KG1 (cell line): Measurements from ENCODE around the gene MGAT5B.
"Not testable (repeated sequence)": the region's sequence is repeated elsewhere in the genome, so short reads cannot be mapped to it uniquely, and the experiment has no call there.

Source experiments
- DNase-seq: peaks from one replicate; lab custom pipeline; 2025; lab: John Stamatoyannopoulos, UW

Gene MGAT5B, protein sequence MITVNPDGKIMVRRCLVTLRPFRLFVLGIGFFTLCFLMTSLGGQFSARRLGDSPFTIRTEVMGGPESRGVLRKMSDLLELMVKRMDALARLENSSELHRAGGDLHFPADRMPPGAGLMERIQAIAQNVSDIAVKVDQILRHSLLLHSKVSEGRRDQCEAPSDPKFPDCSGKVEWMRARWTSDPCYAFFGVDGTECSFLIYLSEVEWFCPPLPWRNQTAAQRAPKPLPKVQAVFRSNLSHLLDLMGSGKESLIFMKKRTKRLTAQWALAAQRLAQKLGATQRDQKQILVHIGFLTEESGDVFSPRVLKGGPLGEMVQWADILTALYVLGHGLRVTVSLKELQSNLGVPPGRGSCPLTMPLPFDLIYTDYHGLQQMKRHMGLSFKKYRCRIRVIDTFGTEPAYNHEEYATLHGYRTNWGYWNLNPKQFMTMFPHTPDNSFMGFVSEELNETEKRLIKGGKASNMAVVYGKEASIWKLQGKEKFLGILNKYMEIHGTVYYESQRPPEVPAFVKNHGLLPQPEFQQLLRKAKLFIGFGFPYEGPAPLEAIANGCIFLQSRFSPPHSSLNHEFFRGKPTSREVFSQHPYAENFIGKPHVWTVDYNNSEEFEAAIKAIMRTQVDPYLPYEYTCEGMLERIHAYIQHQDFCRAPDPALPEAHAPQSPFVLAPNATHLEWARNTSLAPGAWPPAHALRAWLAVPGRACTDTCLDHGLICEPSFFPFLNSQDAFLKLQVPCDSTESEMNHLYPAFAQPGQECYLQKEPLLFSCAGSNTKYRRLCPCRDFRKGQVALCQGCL

DNA sequence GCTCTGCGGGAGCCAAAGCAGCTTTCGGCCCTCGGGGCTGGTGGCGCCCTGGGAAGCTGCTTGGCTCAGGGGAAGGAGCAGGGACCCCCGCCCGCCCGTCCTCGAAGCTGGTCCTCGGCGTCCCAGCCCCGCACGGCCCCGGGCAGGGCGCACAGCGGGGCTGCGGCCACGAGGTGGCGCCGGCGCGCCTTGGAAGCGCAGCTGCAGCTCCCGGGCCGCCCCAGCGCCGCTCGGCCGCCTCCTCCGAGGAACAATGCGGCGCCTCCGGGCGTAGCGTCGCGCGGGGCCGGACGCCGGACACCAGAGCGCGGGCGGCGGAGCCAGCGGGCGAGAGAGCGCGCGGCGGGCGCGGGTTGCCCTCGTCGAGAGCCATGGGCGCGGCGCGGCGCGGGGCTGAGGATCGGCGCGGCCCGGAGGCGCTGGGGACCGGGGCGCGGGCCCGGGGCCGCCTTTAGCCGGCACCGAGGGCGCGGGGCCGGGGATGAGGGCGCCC, at the start of gene MGAT5B:
MGAT5B (plus strand) TSS at position 229 of the 493 bp plus-strand sequence. CDS start 626 bp downstream, outside the sequence.
- peak; percentile 29 for DNase-seq

DNA sequence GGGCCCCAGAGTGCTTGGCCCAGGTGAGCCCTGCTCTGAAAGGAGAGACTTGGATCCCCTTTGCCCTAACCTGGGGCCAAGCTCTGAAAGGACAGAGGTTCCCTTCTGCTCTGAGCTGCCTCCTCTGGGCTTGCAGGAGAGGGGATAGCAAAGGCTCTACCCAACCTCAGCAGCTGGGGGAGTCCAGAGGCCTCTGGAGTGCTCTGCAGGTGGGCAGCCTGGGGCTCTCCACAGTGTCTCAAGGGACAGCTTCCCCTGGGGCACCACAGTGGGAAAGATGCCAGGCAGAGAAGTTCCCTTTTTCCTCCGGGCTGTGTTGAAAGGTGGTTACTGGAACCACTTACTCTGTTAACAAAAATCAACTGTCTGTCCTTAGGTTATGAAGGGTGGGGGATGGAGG, 48.2 kb upstream of the MGAT5B start:
- DNase-seq, result no peak

DNA sequence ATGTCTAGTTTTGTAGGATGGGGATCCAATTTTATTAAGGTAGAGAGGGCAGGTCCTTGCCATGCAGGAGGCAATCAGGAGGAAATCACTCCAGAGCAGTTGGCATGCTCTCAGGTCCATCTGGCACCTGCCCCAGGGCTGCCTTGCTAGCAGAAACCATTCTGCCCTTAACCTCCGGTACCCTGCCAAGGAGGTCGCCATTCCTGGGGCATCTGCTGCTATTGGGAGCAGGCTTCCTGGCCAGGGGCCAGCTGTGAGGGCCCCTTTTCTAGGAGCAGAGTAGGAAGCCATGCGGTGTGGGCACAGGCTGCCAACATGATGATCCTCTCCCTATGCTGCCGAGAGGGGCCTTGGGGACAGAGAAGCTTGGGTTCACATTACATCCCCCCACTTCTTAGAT, 47.6 kb upstream of the MGAT5B start:
- no peak for DNase-seq

DNA sequence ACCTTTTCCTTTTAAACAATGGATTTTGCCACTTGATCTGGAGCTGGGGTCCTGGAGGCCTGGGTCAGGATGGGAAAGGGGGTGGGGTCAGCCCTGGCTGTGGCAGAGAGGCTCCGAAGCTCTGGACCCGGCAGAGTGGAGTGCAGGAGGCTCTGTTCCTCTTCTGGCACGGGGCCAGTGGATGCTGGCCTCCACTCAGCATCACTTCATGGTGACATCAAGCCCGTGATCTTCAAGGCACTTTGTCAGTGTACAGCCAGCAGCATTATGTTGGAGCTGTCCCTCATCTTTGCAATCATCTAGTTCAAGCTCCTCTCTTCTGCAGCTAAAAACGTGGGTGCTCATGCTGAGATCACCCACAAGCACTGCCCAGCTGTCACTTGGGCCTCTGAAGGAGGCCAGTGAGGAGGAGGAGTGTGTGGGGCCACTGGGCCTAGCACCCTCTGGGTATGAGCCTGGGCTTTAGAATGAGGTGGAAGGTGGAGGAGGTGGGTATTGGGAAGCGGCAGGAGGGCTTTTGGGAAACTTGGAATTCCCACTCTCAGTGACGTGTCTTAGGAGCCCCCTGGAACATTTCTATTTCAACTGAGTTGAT, 45.9 kb upstream of the MGAT5B start:
- DNase-seq, result no peak

DNA sequence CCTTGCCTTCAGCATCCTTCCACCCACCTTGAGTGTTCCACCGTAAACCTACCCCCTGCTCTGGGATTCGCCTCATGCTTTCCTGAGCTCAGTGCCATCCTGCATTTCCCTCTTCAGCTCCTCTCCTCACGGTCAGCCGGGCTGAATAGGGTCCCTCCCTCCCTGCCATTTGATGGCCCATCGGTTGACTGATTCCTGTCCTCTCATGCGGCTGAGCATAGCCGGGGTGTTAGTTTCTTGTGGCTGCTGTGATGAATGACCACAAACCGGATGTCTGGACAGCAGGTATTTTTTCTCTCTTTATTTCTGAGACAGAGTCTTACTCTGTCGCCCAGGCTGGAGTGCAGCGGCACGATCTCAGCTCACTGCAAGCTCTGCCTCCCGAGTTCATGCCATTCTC, 44.1 kb upstream of the MGAT5B start:
- no peak for DNase-seq

DNA sequence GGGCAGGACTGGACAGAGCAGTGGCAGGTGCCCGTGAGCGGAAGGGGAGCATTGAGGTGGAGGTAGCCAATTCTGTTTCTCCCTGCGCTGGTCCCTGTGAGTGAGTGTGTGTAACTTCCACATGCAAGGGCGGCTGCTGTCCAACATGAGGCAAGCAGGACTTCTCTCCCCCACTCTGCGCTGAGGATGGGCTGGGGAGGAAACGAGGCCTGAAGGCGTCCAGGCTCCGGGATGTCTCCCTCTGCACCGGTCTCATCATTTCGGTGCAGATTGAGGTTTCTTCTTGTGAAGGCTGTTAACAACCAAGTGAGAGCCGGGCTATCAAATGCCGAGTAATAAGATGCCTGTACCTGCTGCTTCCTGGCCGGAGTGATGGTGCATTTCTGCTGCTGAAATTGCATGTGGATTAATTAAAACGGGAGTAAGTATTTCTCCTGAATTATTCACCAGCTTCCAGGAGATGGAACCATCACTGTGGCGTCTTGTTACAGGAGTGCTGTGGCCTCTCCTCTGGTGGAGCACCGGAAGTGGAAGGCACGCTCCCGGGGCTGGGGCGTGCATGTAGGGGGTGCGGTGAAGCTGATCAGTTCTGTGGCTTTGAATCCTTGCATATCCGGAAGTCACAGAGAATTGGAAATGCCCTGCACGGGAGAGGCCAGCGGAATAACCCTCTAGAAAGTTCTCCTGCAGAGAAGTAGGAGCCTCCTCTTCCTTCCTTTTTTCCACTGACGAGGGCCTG, 41.7 kb upstream of the MGAT5B start:
- DNase-seq, result no peak

DNA sequence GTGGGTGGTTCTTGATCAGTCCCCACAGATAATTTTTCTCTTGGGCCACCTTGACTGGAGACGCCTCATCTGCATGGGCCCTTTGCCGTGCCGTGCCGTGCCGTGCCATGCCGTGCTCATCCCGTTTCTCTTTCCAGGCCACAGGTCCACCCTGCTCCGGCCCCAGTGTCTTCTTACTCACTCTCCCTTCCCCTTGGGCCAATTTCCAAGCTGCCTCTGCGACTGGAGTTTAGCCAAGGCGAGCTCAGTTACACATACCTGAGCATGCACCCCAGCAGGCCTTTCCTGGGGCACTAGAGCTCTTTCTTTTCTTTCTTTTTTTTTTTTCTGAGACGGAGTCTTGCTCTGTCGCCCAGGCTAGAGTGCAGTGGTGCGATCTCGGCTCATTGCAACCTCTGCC, 40.5 kb upstream of the MGAT5B start:
- no peak for DNase-seq

DNA sequence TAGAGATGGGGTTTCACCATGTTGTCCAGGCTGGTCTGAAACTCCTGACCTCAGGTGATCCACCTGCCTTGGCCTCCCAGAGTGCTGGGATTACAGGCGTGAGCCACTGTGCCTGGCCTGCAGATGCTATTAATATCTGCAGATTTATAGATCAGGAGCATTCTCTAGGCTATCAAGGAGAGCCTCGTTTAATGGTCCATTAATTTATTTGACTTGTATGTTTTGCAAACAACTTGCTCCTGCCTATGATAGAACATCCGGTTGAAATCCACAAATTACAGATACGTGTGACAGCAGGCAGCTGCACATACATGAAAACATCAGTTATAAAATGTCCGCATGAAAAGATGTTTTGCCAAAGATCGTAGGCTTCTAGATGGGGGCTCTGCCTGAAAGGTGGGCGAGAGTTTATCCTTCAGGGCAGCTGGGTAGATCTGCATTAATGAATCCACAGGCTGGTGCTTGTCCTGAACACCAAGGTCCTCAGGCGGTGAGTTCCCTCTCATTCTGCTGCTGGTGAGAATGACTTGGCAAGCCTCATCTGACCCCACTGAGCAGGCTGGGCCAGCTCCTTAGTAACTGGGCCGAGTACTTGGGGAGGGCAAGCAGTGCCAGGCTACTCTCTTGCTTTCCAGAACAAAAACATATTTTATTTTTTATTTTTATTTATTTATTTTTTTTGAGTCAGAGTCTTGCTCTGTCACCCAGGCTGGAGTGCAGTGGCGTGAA, 37.1 kb upstream of the MGAT5B start:
- DNase-seq, result no peak

DNA sequence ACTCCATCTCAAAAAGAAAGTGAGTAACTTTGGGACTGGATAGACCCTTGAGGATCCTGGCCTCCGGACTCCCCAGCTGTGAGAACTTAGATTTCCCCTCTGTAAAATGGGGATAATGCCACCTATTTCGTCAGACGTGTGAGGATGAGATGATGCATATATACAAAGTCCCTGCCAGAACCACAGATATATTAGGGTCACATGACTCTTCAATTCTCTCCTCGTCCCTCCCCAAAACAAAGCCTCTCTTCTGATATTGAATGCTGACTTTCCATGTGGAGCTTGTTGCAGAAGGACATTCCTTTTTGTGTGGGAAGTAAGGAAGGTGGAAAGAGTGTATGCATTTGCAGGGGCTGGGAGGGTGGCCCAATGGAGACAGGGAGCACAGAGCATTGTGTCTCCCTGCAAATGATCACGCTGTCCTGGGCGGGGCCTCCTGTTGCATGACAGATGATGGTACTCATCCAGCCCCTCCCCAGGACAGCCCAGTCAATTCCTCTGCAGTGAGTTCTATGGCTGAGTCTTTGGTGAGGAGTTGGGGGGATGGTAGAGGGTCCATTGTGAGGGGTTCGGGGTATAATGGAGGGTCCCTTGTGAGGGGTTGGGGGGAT, 35.1 kb upstream of the MGAT5B start:
- DNase-seq, result no peak

DNA sequence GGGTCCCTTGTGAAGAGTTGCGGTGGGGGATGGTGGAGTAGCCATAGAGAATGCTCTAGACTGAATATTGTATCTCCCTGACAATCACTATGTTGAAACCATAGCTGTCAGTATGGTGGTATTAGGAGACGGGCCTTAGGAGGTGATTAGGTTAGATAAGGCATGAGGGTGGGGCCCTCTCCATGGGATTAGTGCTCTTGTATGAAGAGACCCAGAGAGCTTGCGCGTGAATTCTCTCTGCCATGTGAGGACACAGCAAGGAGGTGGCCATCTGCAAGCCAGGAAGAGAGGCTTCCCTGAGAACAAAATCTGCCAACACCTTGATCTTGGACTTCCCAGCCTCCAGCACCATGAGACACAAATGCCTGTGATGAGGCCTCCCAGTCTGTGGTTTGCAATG, 34.5 kb upstream of the MGAT5B start:
- DNase-seq, result no peak

DNA sequence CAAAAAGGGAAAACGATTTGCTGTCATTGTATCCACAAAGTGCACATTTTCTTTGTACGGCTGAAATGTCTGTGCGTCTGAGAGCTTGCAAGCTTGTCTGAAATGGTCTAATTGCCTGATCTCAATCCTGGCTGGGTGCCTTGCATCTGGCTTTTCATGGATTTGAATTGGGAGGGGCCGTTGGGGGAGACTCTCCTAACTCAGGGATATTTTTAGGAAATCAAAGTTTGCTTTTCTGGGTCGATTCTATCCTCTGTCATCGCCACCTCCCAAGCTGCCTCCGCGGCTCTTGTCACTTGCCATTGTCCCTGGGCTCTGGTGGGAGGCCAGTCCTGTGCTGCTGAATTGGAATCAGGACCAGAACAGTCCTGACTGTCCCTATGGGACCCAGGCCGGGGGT, 33.3 kb upstream of the MGAT5B start:
- DNase-seq, result no peak

DNA sequence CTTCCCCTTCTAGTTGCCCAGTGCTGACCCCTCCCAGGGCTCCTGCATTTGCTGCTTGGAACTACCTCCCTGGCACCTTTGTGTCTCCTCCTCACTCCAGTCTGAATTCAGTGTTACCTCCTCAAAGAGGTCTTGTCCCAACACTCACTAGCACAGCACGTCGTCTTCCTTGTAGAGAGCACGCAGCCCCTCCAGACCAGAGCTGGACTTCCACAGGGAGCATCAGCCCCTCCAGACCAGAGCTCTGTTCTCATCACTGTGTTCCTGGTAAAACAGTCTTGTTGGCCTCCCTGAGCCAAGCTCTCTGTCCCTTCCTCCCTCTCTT, 27.8 kb upstream of the MGAT5B start:
- no peak for DNase-seq

DNA sequence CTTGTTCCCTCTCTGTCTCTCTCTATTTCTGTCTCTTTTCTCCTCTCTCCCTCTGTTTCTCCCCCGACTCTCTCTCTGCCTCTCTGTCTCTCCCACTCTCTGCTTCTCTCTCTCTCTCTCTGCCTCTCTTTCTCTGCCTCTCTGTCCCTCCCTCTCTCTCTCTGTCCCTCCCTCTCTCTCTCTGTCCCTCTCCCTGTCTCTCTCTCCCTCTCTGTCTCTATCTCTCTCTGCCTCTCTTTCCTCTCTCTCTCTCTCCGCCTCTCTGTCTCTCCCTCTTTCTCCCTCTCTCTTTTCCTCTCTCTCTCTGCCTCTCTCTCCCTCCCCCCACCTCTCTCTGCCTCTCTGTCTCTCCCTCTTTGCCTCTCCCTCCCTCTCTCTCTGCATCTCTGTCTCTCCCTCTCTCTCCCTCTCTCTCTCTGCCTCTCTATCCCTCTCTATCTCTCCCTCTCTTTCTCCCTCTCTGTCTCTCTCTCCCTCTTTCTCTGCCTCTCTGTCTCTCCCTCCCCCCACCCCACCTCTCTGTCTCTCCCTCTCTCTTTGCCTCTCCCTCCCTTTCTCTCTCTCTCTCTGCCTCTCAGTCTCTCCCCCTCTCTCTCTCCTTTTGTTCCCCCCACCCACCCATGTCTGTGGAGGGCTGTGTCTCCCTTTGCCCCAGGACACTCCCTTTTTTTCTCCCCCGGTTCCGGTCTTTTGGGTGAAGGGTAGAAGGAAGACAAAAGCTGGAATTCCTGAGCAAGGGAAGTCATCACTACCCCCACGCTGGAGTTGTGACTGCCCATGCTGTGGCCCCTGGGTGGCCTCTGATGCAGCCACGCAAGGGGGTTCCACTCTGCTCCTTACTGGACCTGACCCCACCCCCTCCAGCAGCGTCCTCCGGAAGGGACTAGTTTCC, 27.1 kb upstream of the MGAT5B start:
- DNase-seq, result no peak

DNA sequence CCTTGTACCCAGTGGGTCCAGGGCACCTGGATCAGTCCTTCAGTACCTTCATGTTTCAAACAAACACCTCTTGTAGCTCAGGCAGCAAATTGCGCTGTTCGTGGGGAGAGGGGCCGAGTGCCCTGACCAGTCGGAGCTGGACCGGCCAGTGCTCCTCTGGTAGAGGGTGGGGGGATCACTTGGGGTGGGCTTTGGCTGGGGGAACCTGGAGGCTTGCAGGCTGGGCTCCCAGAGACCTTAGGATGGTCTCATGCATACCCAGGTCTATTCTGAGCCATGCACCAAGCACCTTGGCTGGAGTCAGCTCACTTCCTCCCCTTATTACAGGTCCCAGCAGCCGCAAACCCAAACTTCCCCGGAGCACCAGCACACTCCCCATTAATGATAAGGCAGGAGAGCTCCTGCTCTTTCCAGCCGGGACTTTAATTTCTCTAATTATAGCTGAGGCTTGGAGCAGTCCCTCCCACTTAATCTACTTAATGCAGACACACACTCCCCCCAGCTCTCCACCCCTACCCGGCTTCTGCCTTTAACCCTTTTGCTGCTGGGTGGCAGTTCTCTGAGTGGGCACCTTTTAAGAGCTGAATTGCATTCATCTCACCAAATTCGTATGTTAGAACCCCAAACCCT, 26.3 kb upstream of the MGAT5B start:
- DNase-seq, result no peak

DNA sequence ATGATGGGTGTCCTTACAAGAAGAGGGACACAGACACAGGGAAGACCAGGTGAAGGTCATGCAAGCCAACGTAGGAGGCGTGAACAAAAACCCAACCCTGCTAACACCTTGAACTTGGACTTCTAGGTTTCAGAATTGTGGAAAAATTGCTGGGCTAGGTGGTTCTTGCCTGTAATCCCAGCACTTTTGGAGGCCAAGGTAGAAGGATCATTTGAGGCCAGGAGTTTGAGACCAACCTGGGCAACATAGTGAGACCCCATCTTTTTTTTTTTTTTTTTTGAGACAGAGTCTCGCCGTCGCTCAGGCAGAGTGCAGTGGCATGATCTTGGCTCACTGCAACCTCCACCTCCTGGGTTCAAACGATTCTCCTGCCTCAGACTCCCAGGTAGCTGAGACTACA, 25.1 kb upstream of the MGAT5B start:
- DNase-seq, result not testable (repeated sequence)

DNA sequence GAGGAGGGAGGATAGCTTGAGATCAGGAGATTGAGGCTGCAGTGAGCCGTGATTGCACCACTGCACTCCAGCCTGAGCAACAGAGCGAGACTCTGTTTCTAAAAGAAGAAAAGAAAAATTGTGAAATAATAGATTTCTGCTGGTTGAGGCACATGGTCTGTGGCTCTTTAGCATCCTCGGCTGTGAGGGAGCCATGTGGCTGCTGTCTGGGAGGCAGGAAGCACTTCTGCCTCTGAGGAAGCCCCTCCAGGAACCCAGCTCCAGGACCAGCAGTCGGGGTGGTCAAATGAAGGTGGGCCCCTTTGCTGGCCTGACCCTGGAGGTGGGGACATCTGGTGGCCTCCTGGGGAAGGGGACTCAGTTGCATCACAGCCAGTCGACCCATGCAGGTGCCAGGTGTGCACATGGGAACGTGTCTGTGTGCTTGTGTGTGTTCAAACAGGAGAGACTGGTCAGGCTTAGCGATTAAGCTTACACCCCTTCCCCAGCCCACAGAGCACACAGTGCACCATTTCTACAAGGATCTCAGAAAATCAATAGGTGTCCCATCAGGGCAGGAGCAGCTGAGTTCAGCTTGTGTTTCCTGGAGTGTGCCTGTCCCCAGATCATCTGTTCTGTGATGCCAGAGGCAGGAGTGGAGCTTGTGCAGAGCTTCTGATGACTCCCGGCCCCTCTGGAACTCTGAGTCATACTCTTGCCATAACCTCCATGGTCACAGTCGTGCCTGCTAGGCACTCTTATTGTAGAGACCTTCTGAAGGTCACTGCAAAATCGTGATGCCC, 24.3 kb upstream of the MGAT5B start:
- DNase-seq, result no peak

DNA sequence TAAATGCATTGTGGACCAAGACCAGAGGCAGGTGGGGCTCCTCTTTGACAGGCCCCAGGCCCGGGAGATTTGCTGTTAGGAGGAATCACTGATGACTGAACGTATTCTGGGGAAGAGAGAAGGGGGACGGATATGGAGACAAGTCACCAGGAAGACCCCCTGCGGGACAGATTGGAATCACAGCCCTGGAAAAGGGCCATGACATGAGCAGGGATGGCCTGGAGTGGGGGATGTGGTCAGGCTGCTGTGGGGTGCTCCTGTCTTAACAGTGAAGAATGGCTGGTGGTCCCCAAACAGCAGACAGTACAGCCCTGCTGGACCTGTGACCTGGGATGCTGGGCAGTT, 23.7 kb upstream of the MGAT5B start:
- no peak for DNase-seq

DNA sequence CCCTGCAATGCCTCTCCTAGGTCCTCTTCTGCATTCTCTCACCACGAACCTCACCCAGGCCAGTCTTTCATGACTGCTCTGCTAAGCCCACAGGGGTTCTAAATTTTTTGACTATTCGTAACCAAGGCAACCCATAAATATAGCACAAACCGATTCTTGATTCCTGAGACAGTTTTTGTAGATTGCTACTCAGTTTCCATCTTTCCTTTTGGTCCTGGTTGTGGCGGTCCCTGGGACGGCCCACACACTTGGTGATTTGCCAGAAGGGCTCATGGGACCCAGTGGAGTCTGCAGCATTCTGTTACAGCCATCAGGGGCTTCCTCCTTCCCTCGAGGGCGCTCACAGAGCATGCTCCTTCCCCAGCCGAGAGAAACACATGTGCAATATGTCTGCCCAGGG, 23.4 kb upstream of the MGAT5B start:
- DNase-seq, result no peak

DNA sequence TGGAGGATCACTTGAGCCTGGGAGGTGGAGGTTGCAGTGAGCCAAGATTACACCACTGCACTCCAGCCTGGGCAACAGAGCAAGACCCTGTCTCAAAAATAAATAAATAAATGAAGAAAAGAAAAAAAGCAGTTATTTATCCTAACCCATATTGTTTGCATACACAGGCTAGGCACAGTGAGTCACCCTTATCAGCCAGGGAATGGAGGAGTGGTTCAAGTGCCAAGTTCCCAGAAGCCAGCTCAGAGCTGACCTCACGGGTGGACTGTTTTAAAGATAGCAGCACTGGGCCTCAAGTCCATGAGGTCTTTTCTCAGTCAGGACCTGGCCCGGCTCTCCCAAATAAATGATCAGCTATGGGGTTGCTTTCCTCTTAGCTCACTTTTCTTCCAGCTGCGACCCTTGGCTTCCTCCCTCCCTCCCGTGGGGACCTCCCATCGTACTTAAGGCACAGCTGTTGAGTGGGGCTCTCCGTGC, 22.6 kb upstream of the MGAT5B start:
- DNase-seq, result no peak
